LNCAP (cell line): Measurements from ENCODE around the gene NIPBL.
A peak's percentile ranks its signal among the peaks of the same experiment; 100 is the strongest.

Source experiments
- TF ChIP-seq, protein P1 (sequence below): fragments of 450-650 bp; IDR thresholded peaks from 2 replicates; pipeline ENCODE4 v1.5.1; 2017; ENCODE audit warnings: mild to moderate bottlenecking

NIPBL gene

DNA sequence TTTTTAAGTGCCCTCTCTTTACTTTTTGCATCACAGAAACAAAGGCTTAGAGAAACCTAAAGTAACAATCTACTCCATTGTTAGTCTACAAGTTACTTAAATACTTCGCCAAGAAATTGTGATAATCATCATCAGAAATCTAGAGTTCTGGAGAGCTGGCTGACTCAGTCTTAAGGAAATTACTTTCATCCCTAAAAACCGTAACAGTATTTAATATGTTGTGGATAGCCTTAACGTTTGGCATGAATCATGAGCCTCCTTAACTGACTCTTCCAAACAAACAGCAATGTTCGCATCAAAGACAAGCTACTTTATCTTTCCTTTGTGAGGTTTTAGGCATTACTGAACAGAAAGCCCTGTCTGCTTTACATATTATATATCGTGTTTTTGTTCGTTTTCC lies 128.7 kb downstream of the NIPBL start:
- TF ChIP-seq, protein P1, sequence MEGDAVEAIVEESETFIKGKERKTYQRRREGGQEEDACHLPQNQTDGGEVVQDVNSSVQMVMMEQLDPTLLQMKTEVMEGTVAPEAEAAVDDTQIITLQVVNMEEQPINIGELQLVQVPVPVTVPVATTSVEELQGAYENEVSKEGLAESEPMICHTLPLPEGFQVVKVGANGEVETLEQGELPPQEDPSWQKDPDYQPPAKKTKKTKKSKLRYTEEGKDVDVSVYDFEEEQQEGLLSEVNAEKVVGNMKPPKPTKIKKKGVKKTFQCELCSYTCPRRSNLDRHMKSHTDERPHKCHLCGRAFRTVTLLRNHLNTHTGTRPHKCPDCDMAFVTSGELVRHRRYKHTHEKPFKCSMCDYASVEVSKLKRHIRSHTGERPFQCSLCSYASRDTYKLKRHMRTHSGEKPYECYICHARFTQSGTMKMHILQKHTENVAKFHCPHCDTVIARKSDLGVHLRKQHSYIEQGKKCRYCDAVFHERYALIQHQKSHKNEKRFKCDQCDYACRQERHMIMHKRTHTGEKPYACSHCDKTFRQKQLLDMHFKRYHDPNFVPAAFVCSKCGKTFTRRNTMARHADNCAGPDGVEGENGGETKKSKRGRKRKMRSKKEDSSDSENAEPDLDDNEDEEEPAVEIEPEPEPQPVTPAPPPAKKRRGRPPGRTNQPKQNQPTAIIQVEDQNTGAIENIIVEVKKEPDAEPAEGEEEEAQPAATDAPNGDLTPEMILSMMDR = no peak

DNA sequence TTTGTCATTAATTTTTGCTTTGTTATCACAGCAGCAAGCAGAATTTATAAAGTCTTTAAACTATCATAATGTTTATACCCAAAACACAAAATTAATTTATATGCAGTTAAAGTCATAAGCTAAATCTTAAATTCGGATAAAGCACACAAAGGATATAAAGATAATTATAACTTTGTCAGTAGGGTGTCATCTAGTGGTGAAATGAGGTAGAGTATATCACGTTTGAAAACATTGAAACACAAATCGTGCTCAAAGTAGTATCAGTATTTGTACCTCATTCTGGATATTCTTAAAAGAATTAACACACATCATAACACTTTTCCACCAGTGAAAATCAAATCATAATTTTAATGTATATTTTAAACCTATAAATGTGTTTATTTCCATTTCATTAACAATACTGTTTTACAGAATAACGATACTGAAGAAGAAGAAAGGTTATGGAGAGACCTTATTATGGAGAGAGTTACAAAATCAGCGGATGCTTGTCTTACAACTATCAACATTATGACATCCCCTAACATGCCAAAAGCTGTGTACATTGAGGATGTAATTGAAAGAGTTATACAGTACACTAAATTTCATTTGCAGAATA lies 129.5 kb downstream of the NIPBL start:
- TF ChIP-seq, protein P1 = peak; percentile 82

DNA sequence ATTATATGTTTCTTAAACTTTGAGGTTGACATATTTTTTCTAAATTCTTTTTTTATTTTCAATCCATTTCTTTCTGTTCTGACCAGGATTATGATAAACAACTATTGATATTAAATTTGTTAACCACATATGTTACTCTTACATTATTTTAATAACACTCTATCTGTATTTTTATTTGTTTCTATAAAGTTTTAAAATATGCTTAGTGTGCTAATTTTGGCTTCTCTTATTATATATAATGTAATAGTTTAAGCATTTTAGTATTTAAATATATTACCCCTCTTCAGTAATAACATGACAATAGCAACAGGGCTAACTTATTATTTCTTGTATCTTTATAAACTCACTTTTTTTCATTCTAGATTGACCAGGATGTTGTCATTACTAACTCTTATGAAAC lies 137.8 kb downstream of the NIPBL start:
- TF ChIP-seq, protein P1 = no peak

DNA sequence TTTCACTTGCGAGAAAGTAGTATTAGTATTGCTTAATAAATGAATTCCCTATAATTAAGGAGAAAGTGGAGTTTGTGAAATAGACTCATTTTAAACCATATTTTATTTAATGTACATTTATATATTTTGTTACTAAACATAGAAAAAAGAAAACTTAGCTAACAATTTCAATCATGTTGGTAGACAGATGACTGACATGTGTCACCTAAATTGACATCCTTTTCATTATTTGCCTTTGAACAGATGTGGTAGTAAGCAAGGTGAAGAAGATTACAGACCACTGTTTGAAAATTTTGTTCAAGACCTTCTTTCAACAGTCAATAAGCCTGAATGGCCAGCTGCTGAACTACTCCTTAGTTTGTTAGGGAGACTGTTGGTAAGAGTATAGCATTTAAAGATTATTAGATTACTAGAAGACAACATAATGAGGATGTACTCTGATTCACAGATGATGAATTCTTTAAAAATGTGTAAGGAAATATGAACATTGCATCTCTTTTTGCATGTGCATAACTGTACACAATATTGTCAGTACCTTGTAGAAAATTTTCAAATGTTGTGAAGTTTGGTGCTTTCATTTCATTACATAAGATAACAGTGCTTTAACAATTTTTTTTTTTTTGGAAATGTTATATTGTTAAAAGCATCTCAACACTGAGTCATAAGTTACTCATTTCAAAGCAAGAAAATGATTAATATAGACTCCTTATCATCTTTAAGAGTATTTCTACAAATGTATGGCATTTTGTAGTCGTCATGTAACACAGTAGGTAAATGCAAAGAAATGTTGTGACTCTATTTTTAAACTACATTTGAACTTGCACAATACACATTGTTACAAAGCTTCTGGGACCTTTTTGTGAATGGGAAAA lies 139.5 kb downstream of the NIPBL start:
- TF ChIP-seq, protein P1 = no peak

DNA sequence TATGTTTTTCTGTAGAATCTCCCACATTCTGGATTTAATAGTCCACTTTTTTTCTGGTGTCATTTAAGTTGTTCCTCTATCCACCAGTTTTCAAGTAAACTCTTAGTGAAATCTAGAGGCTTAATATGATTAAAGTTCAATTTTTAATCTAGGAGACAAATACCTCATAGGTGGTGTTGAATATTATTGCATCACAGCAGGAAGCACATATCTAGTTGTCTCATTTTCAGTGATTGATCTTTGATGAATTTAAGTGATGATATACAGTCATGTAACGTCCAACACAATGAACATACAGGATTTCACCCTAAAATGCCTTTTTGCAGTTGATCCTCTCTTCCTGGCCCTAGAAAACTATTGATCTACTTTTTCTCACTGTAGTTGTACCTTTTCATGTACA lies 152.3 kb downstream of the NIPBL start:
- TF ChIP-seq, protein P1 = no peak

DNA sequence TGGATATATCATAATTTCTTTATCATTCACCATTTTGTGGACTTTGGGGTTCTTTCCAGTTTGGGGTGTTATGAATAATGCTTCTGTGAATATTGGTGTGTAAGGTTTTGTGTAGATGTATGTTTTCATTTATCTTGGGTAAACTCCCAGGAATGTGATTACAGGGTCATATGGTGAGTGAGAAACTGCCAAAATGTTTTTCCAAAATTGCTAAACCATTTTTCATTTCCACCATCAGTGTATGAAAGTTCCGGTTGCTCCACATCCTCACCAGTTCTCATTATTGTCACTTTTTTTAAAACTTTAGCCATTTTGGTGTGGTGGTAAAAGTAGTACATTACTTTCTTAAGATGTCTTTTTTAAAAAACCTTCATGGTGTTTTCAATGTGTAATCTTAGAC lies 152.9 kb downstream of the NIPBL start:
- TF ChIP-seq, protein P1 = no peak

DNA sequence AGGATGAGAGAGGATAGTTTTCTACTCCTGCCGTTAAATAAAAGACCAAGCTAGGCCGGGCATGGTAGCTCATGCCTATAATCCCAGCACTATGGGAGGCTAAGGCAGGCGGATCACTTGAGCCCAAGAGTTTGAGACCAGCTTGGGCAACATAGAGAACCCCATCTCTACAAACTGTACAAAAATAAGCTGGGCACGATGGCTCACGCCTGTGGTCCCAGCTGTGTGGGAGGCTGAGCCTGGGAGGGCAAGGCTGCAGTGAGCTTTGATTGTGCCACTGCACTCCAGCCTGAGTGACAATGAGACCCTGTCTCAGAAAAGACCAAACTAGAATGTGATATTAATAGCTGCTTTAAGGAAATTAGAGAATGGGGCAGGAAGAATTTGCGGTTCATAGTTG lies 158.4 kb downstream of the NIPBL start:
- TF ChIP-seq, protein P1 = no peak
